HG02623 (cell line): ENCODE results near the gene ZFP36L2.

Source experiments
- ATAC-seq: cut with Tn5 transposase; IDR thresholded peaks from one replicate; pipeline ENCODE4 v1.9.1; 2021; ENCODE audit warnings: moderate library complexity; ENCODE audit not compliant: unreplicated experiment

Gene ZFP36L2

GRCh38 chr2:43224131-43224570 lies 2.3 kb downstream of the ZFP36L2 start:
- ATAC-seq, result no peak

GRCh38 chr2:43223521-43224001 lies 2.8 kb downstream of the ZFP36L2 start:
- ATAC-seq, result no peak

- ATAC-seq, result no peak
Observed at GRCh38 chr2:43222475-43223309, 3.7 kb downstream of the ZFP36L2 start.

- ATAC-seq, result no peak
Observed at GRCh38 chr2:43221763-43222474, 4.5 kb downstream of the ZFP36L2 start.

- no peak for ATAC-seq
Observed at GRCh38 chr2:43221124-43221762, 5.2 kb downstream of the ZFP36L2 start.

GRCh38 chr2:43220760-43221123 lies 5.7 kb downstream of the ZFP36L2 start:
- no peak for ATAC-seq

- ATAC-seq, result no peak
Observed at GRCh38 chr2:43220229-43220751, 6.1 kb downstream of the ZFP36L2 start.

- ATAC-seq, result peak; percentile 58
Observed at GRCh38 chr2:43219383-43220228, 6.8 kb downstream of the ZFP36L2 start.

GRCh38 chr2:43218702-43219382 lies 7.6 kb downstream of the ZFP36L2 start:
- ATAC-seq, result no peak

GRCh38 chr2:43218155-43218701 lies 8.2 kb downstream of the ZFP36L2 start:
- no peak for ATAC-seq

- ATAC-seq, result no peak
Observed at GRCh38 chr2:43217228-43218154, 8.9 kb downstream of the ZFP36L2 start.

GRCh38 chr2:43216629-43217028 lies 9.8 kb downstream of the ZFP36L2 start:
- no peak for ATAC-seq

GRCh38 chr2:43215673-43216255 lies 10.6 kb downstream of the ZFP36L2 start:
- no peak for ATAC-seq

- no peak for ATAC-seq
Observed at GRCh38 chr2:43214253-43214652, 12.2 kb downstream of the ZFP36L2 start.

- ATAC-seq, result no peak
Observed at GRCh38 chr2:43212931-43213330, 13.5 kb downstream of the ZFP36L2 start.

- no peak for ATAC-seq
Observed at GRCh38 chr2:43212216-43212835, 14.1 kb downstream of the ZFP36L2 start.

GRCh38 chr2:43210467-43211303 lies 15.7 kb downstream of the ZFP36L2 start:
- ATAC-seq, result no peak
